ENCODE results near the gene CSNK2A3.

Gene CSNK2A3

GRCh38 chr11:11380340-11380739, 27.3 kb upstream of the CSNK2A3 start:
- Histone ChIP-seq H4K20me1 (ENCODE audit: insufficient read depth, low read length) (no peaks in the 10 kb centered on the region), H3K79me2 (ENCODE audit: low read length) (no peaks in the 10 kb centered on the region), H3K4me1 (ENCODE audit: low read length) (no peaks in the 10 kb centered on the region), H3K27ac (ENCODE audit: low read length) (no peak overlapping the region), H3K9me3 (ENCODE audit: insufficient read depth, low read length) (no peaks in the 10 kb centered on the region), H3K9ac (ENCODE audit: low read length) (no peak overlapping the region), H3K36me3 (replicated peaks; ENCODE audit: low read depth, low read length) (no peaks in the 10 kb centered on the region), H2AFZ (ENCODE audit: low read depth, low read length) (no peak overlapping the region), H3K27me3 (ENCODE audit: low read depth, low read length) (peaks cover 11% of the 10 kb centered on the region), H3K4me3 (ENCODE audit: low read length) (no peak overlapping the region), H3K4me2 (ENCODE audit: low read length) (no peak overlapping the region)
- TF ChIP-seq, protein P1, sequence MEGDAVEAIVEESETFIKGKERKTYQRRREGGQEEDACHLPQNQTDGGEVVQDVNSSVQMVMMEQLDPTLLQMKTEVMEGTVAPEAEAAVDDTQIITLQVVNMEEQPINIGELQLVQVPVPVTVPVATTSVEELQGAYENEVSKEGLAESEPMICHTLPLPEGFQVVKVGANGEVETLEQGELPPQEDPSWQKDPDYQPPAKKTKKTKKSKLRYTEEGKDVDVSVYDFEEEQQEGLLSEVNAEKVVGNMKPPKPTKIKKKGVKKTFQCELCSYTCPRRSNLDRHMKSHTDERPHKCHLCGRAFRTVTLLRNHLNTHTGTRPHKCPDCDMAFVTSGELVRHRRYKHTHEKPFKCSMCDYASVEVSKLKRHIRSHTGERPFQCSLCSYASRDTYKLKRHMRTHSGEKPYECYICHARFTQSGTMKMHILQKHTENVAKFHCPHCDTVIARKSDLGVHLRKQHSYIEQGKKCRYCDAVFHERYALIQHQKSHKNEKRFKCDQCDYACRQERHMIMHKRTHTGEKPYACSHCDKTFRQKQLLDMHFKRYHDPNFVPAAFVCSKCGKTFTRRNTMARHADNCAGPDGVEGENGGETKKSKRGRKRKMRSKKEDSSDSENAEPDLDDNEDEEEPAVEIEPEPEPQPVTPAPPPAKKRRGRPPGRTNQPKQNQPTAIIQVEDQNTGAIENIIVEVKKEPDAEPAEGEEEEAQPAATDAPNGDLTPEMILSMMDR (IDR thresholded peaks at IDR 0.05; ENCODE audit: low read depth, low read length), result no peak
- no peak for TF ChIP-seq EZH2phosphoT487 (IDR thresholded peaks at IDR 0.05; ENCODE audit: low read depth)

- H4K20me1 ChIP-seq (ENCODE audit: insufficient read depth, low read length), result no peaks in the 10 kb centered on the region
- TF ChIP-seq, protein P1 (IDR thresholded peaks at IDR 0.05; ENCODE audit: low read depth, low read length), result no peak
- no peak for TF ChIP-seq EZH2phosphoT487 (IDR thresholded peaks at IDR 0.05; ENCODE audit: low read depth)
- no peaks in the 10 kb centered on the region for H3K4me1 ChIP-seq (ENCODE audit: low read length)
- no peaks in the 10 kb centered on the region for H3K36me3 ChIP-seq (replicated peaks; ENCODE audit: low read depth, low read length)
- no peak overlapping the region for H2AFZ ChIP-seq (ENCODE audit: low read depth, low read length)
- H3K27me3 ChIP-seq (ENCODE audit: low read depth, low read length), result peaks cover 11% of the 10 kb centered on the region
- H3K27ac ChIP-seq (ENCODE audit: low read length), result no peak overlapping the region
- H3K4me2 ChIP-seq (ENCODE audit: low read length), result no peak overlapping the region
- H3K4me3 ChIP-seq (ENCODE audit: low read length), result no peak overlapping the region
- H3K9ac ChIP-seq (ENCODE audit: low read length), result no peak overlapping the region
- H3K79me2 ChIP-seq (ENCODE audit: low read length), result no peaks in the 10 kb centered on the region
- no peaks in the 10 kb centered on the region for H3K9me3 ChIP-seq (ENCODE audit: insufficient read depth, low read length)
Observed at GRCh38 chr11:11379661-11380060, 26.6 kb upstream of the CSNK2A3 start.

DNA sequence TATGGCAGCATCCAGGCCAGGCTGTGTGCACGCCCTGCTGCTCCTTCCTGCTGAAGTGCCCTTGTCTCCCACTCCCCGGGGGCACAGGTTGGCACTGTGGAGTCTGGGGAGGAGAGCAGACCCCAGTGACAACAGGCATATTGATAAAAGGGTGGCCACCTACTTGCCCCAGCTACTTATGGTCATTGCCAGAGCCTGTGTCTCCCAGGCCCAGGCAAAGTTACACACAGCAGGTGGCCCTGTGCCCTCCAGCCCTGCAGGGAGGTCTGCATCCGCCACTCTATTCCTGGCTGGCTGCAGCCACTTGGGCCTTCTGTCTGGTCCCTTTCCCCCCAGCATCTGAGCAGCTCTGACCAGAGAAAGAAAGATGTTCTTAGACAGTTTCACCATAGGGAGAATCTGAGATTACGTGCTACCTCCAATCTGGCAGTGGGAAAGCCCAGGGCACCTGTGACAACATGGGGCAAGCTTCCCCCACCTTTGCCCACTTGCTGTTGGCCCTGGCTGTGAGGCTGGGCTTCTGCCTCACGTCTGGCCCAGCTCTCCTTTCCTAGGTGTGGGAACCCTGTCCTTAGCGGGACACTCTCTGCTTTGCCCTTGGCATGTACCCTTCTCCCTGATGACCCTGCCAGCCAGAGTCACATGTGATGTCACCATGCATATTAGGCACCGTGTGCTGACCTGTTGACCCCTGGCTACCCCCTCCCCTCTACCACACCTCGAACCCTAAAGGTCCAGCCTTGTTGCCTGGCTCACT, 25.3 kb upstream of the CSNK2A3 start:
- H3K4me3 ChIP-seq (ENCODE audit: low read length), result no peak overlapping the region
- H3K27me3 ChIP-seq (ENCODE audit: low read depth, low read length), result peaks cover 19% of the 10 kb centered on the region
- no peaks in the 10 kb centered on the region for H3K4me1 ChIP-seq (ENCODE audit: low read length)
- H3K27ac ChIP-seq (ENCODE audit: low read length), result no peak overlapping the region
- TF ChIP-seq EZH2phosphoT487 (IDR thresholded peaks at IDR 0.05; ENCODE audit: low read depth), result no peak
- TF ChIP-seq, protein P1 (IDR thresholded peaks at IDR 0.05; ENCODE audit: low read depth, low read length), result no peak
- H3K4me2 ChIP-seq (ENCODE audit: low read length), result no peak overlapping the region
- H2AFZ ChIP-seq (ENCODE audit: low read depth, low read length), result no peak overlapping the region
- no peaks in the 10 kb centered on the region for H3K9me3 ChIP-seq (ENCODE audit: insufficient read depth, low read length)
- no peaks in the 10 kb centered on the region for H3K36me3 ChIP-seq (replicated peaks; ENCODE audit: low read depth, low read length)
- no peaks in the 10 kb centered on the region for H4K20me1 ChIP-seq (ENCODE audit: insufficient read depth, low read length)
- no peaks in the 10 kb centered on the region for H3K79me2 ChIP-seq (ENCODE audit: low read length)
- H3K9ac ChIP-seq (ENCODE audit: low read length), result no peak overlapping the region

GRCh38 chr11:11374358-11375148, 21.5 kb upstream of the CSNK2A3 start:
- no peaks in the 10 kb centered on the region for H3K79me2 ChIP-seq (ENCODE audit: low read length)
- no peak overlapping the region for H3K9ac ChIP-seq (ENCODE audit: low read length)
- no peak overlapping the region for H3K4me3 ChIP-seq (ENCODE audit: low read length)
- H3K36me3 ChIP-seq (replicated peaks; ENCODE audit: low read depth, low read length), result no peaks in the 10 kb centered on the region
- no peak for TF ChIP-seq EZH2phosphoT487 (IDR thresholded peaks at IDR 0.05; ENCODE audit: low read depth)
- TF ChIP-seq, protein P1 (IDR thresholded peaks at IDR 0.05; ENCODE audit: low read depth, low read length), result no peak
- no peak overlapping the region for H3K4me2 ChIP-seq (ENCODE audit: low read length)
- H3K27me3 ChIP-seq (ENCODE audit: low read depth, low read length), result peaks cover 22% of the 10 kb centered on the region
- H3K9me3 ChIP-seq (ENCODE audit: insufficient read depth, low read length), result no peaks in the 10 kb centered on the region
- H3K27ac ChIP-seq (ENCODE audit: low read length), result no peak overlapping the region
- peaks cover 8% of the 10 kb centered on the region for H3K4me1 ChIP-seq (ENCODE audit: low read length)
- H4K20me1 ChIP-seq (ENCODE audit: insufficient read depth, low read length), result peaks cover 5% of the 10 kb centered on the region
- H2AFZ ChIP-seq (ENCODE audit: low read depth, low read length), result no peak overlapping the region
